Activated gamma-delta T cell treated with Interleukin-2 at 50 U/mL for 16 hours (primary cell): Measurements from ENCODE around the gene RSAD2.

ENCODE experiments used
- DNase-seq: peaks from one replicate; pipeline ENCODE4 v3.0.0-alpha.2; 2020

Gene RSAD2

DNA sequence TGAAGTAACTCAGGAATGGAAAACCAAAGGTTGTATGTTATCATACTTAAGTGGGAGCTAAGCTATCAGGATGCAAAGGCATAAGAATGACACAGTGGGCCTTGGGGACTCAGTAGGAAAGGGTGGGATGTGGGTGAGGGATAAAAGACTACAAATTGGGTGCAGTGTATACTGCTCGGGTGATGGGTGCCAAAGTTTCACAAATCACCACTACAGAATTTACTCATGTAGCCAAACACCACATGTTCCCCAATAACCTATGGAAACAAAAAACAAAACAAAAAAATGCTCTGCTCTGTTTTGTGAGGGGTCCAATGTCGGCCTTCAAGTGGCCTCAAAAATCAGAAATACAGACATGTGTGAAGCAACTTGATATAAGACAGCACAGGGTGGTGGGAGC lies 30.7 kb downstream of the RSAD2 start:
- DNase-seq, result no peak

DNA sequence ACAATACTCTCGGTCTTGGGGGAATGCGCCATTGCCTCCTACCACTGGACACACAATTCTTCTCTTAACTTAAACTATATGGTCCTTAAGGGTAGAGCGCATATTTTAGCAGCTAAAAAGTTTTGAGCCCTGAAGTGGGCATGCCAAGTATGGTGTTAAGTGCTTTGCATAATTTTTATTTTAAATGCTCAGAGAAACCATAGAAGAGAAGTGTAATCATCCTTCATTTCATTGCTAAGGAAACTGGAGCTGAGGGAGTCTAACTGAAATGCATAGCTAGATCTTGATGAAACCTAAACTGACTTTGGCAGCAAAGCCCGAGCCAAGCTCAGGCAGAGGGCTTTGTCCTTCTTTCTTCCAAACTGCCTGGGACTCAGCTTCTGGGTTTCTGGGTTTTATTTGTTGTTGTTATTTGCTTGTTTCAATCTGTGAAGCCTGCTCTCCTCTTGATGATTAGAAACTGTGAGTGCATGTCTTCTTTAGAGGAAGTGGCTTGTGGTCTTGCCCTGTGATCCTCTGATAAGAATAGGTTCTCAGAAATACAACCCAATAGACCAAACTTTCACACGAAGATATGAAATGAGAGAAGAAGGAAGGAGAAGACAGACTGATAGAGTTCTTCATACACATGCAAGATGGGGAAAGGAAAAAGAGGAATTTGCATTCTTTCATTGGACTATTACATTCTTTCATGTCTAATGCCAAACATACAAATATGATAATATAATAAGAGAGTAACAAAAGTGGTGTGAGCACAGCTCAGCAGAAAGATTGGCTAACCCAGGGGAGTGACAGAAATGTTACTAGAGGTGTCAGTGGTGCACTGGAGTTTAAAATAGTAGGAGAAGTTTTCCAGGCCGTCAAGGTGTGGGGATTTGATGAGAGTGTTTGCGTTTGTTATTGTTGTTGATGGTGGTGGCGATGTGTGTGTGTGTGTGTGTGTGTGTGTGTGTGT lies 32.1 kb downstream of the RSAD2 start:
- DNase-seq, result peak; percentile 41

DNA sequence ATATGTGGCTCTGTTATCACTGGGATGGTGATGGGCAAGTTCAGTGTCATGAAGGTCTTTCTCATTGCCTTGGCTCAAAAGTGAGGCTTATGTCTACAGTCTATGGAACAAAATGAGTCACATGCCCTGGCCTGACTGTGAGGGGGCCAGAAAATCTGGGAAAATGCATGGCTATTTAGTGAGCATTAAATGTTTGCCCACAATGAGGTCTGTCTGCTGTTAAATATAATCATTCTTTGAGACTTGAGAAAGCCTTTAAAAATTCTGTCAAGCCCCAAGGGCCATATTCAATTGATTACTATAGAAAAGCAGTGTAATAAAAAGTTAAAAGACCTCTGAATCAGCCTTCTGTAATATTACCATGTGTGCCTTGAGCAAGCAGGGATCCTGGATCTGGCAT lies 34.1 kb downstream of the RSAD2 start:
- no peak for DNase-seq

DNA sequence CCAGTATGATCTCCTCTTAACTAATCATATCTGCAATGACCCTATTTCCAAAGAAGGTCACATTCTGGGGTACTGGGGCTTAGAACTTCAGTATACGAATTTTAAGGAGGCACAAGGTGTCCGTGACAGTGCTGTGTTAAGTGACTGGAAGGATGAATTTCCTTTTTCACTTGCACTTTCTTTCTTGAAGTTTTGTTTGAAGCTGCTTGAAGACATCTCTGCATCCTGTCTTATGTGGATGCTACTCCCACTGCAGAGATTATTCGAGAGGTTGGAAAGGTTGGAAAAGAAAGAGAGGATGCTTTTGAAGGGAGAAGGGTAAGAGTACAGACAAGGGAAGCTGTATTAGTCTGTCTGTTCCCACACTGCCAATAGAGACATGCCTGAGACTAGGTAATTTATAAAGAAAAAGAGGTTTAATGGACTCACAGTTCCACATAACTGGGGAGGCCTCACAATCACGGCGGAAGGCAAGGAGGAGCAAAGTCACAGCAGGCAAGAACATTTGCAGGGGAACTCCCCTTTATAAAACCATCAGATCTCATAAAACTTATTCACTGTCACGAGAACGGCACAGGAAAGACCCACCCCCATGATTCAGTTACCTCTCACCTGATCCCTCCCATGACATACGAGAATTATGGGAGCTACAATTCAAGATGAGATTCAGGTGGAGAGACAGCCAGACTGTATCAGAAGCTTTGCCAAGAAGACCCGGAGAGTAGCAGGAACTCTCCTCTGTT lies 36.0 kb downstream of the RSAD2 start:
- peak; percentile 26 for DNase-seq

DNA sequence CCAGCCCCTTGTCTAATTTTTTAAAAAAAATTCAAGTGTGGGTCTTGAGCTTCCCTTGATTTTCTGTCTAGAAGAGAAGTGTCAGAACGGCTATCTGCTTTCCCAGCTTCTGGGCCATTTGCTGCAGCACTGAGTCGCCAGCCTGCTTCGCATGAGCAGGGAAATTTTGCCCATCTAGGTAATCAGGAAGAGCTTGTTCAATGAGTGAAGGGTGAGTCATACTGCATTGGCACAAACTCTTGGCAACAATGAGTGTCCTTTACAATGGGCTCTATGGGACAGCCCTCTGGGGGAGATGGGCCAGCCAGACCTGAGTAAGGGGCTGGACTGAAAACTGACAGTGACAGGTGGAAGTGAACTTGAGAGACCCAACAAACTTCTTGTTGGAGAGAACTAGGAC lies 37.3 kb downstream of the RSAD2 start:
- no peak for DNase-seq

DNA sequence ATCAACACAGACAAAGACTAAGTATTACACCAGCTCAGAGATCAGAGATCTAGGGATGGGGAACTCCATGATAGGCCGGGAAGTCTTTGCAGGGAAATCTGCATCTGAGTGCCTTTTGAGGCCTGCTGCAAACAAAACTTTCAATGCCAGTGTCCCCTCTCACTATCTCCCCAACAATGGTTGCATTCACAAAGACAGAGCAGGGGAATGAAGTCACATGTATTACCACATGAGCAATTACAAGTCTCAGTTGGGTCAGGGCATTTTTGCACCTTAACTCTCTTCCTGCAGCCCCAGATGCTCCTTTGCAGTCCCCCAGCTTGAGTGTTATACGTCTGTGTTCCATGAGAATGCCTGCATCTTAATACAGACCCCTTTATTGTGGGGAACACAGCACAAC lies 37.8 kb downstream of the RSAD2 start:
- no peak for DNase-seq

DNA sequence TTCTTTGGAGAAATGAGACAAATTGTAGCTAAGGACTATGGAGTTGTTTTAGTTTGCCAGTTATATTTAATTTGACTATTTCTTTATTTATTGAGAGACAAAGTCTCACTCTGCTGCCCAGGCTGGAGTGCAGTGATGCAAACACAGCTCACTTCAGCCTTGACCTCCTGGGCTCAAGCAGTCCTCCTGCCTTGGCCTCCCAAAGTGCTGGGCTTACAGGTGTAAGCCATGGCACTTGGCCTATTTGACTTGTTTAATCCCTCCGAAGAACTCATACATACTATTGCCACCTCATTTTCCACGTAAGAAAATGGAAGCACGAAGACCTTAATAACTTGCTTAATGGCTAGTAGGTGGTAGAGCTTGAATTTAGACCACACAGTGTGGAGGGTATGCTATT lies 38.6 kb downstream of the RSAD2 start:
- no peak for DNase-seq

DNA sequence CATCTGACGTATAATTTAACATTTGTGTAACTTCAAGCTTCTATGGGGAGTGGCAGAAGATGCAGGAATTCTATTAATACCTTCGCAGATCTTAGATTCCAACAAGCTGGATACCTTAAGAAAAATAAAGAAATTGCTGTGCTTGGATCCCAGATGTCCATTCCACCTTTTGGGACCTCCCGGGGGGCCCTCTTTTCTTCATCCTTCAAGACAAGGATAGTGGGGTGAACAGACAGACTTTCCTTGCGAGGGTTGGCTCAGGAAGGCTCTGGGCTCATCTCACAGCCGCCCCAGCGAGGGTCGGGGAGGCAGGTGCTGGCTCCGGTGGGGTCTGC lies 39.1 kb downstream of the RSAD2 start:
- no peak for DNase-seq

DNA sequence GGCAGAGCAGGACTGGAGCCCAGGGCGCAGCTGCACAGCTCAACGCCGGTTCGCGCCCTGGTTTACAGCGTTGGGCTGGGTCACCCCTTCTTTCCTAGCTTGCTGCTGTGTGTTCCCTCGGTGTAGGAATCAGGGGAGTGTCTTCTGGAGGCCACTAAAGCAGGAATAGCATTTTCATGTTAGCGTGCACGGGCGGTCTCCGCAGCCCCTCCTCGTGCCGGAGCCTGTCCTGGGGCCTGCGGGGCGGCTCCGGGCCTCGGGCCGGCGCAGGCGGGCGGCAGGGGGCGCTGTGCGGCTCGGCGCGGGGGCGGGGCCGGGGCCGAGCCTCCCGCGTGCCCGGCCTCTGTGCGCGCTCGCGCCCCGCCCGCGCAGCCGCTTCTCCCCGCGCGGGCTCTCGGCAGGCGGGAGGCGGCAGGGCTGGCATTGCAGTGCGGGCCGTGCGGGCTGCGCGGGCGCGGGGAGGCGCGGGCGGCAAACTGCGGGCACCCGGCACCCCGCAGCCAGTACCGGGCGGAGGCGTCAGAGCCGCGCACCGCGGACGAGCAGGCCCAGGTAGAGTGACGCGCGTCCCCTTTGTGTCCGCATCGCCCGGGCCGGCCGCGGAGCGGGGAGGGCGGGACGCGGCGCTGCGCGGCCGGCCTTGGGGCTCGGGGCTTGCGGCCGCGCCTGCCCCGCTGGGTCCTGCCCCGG lies 39.6 kb downstream of the RSAD2 start, which contains the start of gene RNF144A:
TSS of gene RNF144A (plus strand) at position 342 of the 690 bp plus-strand sequence. CDS start 79,515 bp downstream, outside the sequence.
- peak; percentile 72 for DNase-seq

DNA sequence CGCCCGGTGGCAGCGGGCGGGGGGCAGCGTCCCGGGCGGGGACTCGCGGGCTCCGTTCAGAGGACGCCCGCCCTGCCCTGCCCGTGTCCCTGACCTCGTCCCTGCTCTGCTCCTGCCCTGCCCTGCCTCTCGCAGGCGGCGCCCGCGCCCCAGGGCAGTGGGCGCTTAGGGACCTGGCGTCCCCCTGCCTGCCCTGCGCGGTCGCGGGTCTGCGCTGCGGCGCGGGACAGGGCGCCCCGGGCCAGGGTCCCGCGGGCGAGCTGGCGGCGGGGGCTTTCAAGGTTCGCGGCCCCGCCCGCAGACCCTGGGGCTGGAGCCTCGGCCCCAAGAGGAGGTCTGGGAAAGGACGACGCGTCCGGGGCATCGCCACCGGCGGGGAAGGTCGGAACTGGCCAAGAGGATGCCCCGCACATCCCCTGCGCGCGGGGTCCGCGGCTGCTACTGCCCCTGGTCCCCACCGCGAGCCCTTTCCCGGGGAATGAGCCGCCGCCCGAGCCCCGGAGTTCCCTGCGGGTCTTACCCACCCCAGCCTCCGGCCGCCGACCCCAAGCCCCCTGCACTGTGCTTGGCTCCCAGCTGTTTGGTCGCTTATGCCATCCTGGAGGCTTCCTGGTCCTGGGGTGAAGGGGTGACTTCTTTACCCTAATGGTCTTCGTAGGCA lies 40.3 kb downstream of the RSAD2 start:
- no peak for DNase-seq

DNA sequence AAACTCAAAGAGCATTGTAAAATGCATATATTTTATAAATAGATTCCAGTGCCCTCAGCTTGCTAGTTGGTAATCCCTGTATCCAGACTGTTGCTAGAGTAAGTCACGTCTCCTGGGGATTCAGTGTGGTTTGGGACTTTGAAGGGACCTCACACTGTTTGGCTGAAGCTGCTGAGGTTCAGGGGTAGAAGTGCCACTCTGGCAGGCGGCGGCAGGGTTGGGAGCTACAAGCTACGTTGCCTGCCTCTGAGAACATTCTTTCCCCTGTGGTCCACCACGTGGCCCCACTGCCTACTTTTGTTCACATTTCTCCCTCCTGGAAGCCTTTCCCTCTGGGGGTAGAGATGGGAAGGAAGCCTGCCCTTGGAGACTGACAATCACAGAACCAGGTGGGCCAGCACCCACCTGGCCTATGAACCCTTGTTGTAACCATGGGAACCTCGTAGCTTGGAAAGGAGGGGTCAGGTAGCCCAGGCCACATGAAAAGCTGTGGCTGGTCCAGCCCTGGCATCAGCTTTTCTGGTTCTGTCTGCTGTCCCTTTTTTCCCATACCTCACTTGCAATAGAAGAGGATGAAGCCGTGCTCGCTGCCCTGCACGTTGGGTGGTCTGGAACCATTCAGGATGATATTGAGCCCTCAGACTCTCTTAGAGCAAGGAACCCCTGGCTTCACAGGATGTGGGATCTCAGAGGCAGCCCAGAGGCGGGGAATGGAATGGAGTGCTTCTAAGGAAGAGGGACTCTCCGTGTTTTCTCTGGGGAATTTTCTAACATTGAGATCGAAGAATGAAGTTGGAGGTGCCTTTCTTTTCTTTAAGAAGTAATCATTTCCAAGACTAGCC lies 42.5 kb downstream of the RSAD2 start:
- DNase-seq, result no peak

DNA sequence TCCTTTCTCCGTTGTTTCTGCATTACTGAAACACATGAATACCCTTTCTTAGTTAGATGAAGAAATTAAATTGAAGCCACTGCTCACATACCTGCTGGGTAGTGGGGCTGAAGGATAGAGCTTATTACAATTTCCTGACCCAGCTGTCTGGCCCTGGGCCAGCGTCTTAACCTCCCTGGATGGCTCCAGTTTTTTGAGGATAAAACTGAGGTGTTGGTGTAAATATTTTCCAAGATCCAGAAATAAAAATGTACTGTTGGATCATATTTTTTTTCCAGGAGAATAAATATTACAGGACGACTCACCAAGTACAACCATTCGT lies 43.1 kb downstream of the RSAD2 start:
- no peak for DNase-seq

DNA sequence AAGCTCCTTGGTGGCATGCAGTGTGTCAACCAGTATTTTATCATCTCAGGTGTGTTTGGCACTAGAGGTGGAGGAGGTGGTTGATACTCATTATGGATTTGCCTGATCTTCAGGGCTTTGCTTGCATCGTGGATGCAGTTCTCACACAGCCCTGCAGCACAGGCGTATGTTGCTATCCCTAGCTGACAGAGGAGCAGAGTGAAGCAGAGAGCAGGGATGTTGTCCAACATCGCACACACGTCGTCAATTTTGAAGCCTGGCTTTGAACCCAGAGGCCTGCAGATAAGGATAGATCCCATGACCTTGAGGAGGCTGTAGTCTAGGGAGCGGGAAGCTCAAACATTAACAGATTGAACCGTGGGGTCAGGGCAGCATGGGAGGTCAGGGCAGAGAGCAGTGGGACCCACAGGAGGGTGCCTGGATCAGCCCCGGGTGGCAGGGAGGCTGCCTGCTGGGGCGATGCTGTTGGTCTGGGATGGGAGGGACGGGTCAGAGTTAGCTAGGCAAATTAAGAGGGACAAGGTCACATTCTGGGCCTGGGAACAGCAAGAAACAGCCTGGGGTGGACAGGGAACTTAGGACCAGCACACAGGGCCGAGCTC lies 43.8 kb downstream of the RSAD2 start:
- no peak for DNase-seq

DNA sequence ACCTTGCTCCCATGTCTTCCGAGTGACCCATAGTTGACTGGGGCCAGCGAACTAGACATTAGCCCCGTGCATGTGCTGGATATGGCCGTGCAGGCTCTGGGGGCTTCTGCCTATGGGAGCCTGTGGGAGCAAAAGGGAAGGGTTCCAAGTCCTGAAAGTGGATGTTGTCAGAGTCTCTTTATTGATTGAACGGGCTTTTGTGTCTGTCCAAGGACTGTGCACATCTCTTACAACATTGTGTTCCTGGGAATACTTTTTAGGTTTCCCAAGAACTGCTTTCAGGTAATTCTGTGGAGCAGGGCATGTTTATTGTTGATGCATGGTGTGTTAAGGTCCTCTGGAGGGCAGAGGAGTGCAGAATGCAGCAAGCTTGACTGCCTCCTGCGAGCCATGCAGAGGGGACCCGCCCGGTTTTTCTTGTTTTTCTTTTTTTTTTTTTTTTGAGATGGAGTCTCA lies 44.7 kb downstream of the RSAD2 start:
- DNase-seq, result no peak

DNA sequence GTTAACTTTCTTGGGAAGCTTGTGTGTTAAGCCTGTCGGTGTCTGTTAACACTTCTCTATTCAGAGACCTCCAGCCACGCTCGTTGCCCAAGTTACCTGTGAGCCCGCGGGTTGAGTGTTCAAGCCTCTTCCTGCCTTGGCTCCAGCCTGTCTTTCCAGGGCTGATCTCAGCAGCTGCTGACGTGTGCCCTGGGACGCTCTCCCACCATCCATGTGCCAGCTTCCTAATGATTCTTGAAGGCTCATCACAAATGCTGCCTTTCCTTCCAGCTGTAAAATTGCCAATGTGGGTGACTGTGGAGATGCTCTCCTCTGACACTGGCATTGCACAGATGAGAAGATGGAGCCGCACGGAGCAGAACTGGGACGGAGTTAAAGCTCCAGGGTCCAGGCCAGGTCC lies 45.7 kb downstream of the RSAD2 start:
- DNase-seq, result no peak

DNA sequence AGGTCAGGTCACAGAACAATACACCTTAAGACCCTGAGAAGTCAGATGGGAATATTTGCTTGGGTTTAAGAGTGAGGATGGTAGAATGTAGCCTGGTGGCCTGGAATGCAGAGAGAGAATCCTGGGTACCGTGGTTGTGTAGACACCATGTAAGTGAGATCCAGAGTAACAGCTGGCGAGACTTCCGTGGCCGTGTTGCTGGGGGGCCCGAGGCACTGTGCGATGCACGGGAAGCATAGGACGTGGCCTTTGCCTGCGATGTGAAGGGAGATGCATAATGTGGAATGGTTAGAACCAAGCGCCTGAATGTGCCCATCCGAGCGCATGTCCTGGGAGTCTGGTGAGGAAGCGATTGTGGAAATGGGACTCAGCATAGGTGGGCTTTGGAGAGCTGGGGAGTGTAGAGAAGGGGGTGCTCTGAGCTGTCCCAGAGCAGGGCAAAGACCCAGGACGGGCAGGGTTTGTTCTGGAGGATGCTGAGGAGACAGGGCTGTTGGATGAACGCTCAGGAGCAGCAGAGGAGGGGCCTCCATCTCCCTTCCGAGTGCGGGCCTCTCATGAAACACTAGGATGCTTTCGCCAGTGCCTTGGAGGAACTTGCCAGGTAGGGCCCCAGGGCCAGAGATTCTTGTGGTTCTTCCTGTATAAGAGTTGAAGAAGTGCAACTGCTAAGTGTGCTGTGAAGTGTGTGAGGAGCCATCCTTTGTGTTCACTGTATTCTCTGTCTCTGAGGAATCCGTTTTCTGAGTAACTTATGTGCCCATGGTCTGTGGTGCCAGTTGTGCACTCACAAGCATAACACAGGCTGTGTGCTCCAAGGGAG lies 46.7 kb downstream of the RSAD2 start:
- no peak for DNase-seq

DNA sequence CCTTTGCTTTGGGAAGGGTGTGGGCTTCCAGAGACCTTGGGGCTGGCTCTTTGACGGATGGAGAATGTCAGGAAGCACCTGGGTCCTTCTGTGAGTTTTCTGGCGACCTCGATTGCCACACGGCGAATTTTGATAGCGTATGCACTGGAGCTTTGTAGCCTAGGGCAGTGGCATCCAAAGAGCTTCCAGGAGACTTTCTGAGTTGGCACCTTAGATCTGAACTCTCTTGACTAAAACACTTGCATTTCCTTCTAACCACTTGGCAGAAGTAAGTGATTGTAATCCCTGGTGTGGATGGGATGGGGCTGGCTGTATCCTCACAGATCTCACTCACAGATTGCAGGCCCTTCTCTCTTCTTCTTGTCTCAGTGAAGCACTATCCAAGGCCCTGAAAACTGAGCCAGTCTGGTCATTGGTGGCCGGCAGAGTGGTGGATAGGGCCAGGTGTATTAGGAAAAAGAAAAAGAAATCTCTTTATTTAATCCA lies 47.4 kb downstream of the RSAD2 start:
- DNase-seq, result no peak

DNA sequence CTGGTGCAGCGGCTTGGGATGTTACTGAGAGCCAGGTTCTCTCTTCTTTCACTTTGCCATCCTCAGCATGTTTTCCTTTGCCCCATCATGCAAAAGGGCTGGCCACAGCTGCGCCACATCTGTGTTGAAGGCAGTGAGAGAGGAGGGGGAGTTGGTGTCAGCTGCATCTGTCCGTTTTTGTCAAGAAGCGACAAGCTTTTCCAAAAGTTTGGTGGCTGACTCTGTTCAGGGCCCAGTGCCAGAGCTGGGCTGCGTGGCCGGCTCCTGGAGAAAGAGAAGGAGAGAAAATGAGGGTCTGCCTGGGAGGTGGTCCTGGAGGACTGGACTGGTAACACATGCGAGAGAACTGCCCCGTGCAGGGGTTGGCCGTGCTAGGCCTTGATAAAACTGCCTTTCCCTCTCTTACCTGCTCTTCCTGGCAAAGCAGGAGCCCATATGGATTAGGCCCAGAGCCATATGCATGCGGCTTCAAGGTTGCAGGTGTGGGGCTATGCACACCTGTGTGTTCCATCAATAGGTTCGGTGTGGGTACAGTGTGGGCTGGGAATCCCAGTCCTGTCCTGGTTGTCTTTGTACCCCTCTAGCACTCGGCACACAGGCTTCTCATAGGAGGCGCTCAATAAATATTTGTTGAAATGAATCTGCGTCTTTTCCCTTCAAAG lies 48.6 kb downstream of the RSAD2 start:
- DNase-seq, result no peak

DNA sequence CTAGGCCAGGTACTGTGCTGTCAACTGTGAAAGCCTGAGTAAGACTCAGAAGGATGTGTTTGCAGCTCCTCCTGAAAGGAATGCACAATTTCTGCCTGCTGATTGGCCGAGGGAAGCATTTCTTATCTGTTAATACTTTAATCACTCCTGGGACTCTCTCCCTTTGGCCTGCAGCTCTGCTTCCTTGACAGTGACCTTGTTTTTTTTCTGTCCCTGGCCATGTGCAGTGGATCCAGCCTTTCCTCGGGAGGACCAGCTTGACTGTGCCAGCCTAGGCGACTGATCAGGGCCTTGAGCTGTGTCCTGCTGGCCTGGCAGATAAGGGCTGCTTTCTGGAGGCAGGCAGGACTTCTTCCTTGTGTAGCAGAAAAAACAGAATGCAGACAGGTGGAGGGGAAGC lies 49.6 kb downstream of the RSAD2 start:
- no peak for DNase-seq

DNA sequence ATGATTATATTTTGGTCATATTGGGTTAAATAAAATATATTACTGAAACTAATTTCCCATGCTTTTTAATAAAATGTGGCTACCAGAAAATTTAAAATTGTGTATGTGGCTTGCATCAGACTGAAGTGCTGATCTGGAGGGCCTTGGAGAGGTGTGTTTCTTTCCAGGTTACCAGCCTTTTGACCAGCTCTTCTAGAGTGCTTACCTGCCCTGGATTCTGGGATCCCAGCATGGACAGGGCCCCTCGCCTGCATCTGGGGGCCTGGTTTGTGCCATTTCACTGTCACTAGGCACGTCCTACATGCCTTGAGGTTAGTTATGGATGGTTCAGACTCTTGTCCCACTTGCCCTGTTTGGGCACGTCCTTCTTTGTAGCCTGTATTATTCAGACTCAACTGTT lies 50.2 kb downstream of the RSAD2 start:
- DNase-seq, result no peak
